GM23338 (cell line): ENCODE measurements around the gene RAMACL.

Experiments used
- CREB1 ChIP-seq: fragments of 250-450 bp; sonication (Bioruptor Pico); IDR thresholded peaks from 2 replicates; pipeline ENCODE4 v1.5.0; 2020; ENCODE audit warnings: low read depth, mild to moderate bottlenecking, moderate library complexity
- EZH2 ChIP-seq: fragments of 200-600 bp; sonication (generic); IDR thresholded peaks from one replicate; pipeline ENCODE4 v1.8.0; 2017; ENCODE audit warnings: antibody characterized with exemption, mild to moderate bottlenecking, low read depth; ENCODE audit not compliant: unreplicated experiment
- EZH2phosphoT487 ChIP-seq: fragments of 200-600 bp; sonication (generic); IDR thresholded peaks from one replicate; pipeline ENCODE4 v1.8.1; 2018; ENCODE audit warnings: antibody characterized with exemption; ENCODE audit not compliant: unreplicated experiment
- JUNB ChIP-seq: IDR thresholded peaks from one replicate; pipeline ENCODE4 v1.6.1; 2016; ENCODE audit warnings: antibody characterized with exemption; ENCODE audit not compliant: unreplicated experiment
- NANOG ChIP-seq: IDR thresholded peaks from 2 replicates; pipeline ENCODE4 v1.6.1; 2016; ENCODE audit warnings: antibody characterized with exemption, borderline replicate concordance
- POLR2AphosphoS5 ChIP-seq: IDR thresholded peaks from 2 replicates; pipeline ENCODE4 v1.6.1; 2016; ENCODE audit warnings: antibody characterized with exemption, low read depth
- STAT1 ChIP-seq: IDR thresholded peaks from one replicate; pipeline ENCODE4 v1.6.1; 2016; ENCODE audit warnings: antibody characterized with exemption; ENCODE audit not compliant: unreplicated experiment
- TF ChIP-seq, protein P1 (sequence below), 2 experiments: fragments of 200-600 bp in 1 of 2; sonication (generic) in 1 of 2; conservative IDR thresholded peaks; 2 replicates each; pipeline versions ENCODE4 v1.5.1 to v1.6.1; 2016 to 2017; ENCODE audit warnings: antibody characterized with exemption in 2 of 2, low read depth in 2 of 2, mild to moderate bottlenecking in 2 of 2, moderate library complexity in 1 of 2
- TF ChIP-seq, protein P2 (sequence below): IDR thresholded peaks from one replicate; pipeline ENCODE4 v1.6.1; 2018; ENCODE audit warnings: antibody characterized with exemption; ENCODE audit not compliant: unreplicated experiment
- TF ChIP-seq, protein P3 (sequence below): fragments of 250-450 bp; sonication (Bioruptor Pico); IDR thresholded peaks from 2 replicates; pipeline ENCODE4 v1.5.0; 2020; ENCODE audit warnings: mild to moderate bottlenecking, moderate library complexity
- TF ChIP-seq, protein P4 (sequence below): IDR thresholded peaks from 2 replicates; pipeline ENCODE4 v1.6.1; 2016; ENCODE audit warnings: antibody characterized with exemption

DNA sequence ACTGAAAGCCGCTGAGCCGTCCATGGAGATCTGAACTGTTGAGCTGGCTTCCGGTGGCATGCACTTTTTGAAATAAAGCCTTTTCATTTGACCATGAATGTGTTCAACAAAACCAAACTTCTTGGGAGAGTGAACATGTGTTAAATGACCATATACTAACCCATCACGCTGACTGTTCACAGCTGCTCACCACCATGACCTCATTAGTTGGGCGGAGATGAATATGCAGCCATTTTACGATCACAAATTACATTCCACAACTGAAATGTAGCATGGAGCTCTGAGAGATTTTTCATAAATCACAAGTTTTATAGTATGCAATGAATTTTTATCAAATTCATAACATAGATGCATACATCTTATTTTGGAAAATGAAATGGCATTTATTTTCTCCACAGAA lies 4.2 kb downstream of the RAMACL start:
- TF ChIP-seq, protein P1, sequence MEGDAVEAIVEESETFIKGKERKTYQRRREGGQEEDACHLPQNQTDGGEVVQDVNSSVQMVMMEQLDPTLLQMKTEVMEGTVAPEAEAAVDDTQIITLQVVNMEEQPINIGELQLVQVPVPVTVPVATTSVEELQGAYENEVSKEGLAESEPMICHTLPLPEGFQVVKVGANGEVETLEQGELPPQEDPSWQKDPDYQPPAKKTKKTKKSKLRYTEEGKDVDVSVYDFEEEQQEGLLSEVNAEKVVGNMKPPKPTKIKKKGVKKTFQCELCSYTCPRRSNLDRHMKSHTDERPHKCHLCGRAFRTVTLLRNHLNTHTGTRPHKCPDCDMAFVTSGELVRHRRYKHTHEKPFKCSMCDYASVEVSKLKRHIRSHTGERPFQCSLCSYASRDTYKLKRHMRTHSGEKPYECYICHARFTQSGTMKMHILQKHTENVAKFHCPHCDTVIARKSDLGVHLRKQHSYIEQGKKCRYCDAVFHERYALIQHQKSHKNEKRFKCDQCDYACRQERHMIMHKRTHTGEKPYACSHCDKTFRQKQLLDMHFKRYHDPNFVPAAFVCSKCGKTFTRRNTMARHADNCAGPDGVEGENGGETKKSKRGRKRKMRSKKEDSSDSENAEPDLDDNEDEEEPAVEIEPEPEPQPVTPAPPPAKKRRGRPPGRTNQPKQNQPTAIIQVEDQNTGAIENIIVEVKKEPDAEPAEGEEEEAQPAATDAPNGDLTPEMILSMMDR (conservative IDR thresholded peaks at IDR 0.05; ENCODE audit: low read depth in 2 of 2), result no peak
- TF ChIP-seq EZH2 (no peak), CREB1 (CRISPR knock-in tag) (no peak), NANOG (no peak), POLR2AphosphoS5 (no peak), EZH2phosphoT487 (no peak), JUNB (no peak), STAT1 (no peak)
- TF ChIP-seq, protein P2, sequence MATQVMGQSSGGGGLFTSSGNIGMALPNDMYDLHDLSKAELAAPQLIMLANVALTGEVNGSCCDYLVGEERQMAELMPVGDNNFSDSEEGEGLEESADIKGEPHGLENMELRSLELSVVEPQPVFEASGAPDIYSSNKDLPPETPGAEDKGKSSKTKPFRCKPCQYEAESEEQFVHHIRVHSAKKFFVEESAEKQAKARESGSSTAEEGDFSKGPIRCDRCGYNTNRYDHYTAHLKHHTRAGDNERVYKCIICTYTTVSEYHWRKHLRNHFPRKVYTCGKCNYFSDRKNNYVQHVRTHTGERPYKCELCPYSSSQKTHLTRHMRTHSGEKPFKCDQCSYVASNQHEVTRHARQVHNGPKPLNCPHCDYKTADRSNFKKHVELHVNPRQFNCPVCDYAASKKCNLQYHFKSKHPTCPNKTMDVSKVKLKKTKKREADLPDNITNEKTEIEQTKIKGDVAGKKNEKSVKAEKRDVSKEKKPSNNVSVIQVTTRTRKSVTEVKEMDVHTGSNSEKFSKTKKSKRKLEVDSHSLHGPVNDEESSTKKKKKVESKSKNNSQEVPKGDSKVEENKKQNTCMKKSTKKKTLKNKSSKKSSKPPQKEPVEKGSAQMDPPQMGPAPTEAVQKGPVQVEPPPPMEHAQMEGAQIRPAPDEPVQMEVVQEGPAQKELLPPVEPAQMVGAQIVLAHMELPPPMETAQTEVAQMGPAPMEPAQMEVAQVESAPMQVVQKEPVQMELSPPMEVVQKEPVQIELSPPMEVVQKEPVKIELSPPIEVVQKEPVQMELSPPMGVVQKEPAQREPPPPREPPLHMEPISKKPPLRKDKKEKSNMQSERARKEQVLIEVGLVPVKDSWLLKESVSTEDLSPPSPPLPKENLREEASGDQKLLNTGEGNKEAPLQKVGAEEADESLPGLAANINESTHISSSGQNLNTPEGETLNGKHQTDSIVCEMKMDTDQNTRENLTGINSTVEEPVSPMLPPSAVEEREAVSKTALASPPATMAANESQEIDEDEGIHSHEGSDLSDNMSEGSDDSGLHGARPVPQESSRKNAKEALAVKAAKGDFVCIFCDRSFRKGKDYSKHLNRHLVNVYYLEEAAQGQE, result no peak
- TF ChIP-seq, protein P3, sequence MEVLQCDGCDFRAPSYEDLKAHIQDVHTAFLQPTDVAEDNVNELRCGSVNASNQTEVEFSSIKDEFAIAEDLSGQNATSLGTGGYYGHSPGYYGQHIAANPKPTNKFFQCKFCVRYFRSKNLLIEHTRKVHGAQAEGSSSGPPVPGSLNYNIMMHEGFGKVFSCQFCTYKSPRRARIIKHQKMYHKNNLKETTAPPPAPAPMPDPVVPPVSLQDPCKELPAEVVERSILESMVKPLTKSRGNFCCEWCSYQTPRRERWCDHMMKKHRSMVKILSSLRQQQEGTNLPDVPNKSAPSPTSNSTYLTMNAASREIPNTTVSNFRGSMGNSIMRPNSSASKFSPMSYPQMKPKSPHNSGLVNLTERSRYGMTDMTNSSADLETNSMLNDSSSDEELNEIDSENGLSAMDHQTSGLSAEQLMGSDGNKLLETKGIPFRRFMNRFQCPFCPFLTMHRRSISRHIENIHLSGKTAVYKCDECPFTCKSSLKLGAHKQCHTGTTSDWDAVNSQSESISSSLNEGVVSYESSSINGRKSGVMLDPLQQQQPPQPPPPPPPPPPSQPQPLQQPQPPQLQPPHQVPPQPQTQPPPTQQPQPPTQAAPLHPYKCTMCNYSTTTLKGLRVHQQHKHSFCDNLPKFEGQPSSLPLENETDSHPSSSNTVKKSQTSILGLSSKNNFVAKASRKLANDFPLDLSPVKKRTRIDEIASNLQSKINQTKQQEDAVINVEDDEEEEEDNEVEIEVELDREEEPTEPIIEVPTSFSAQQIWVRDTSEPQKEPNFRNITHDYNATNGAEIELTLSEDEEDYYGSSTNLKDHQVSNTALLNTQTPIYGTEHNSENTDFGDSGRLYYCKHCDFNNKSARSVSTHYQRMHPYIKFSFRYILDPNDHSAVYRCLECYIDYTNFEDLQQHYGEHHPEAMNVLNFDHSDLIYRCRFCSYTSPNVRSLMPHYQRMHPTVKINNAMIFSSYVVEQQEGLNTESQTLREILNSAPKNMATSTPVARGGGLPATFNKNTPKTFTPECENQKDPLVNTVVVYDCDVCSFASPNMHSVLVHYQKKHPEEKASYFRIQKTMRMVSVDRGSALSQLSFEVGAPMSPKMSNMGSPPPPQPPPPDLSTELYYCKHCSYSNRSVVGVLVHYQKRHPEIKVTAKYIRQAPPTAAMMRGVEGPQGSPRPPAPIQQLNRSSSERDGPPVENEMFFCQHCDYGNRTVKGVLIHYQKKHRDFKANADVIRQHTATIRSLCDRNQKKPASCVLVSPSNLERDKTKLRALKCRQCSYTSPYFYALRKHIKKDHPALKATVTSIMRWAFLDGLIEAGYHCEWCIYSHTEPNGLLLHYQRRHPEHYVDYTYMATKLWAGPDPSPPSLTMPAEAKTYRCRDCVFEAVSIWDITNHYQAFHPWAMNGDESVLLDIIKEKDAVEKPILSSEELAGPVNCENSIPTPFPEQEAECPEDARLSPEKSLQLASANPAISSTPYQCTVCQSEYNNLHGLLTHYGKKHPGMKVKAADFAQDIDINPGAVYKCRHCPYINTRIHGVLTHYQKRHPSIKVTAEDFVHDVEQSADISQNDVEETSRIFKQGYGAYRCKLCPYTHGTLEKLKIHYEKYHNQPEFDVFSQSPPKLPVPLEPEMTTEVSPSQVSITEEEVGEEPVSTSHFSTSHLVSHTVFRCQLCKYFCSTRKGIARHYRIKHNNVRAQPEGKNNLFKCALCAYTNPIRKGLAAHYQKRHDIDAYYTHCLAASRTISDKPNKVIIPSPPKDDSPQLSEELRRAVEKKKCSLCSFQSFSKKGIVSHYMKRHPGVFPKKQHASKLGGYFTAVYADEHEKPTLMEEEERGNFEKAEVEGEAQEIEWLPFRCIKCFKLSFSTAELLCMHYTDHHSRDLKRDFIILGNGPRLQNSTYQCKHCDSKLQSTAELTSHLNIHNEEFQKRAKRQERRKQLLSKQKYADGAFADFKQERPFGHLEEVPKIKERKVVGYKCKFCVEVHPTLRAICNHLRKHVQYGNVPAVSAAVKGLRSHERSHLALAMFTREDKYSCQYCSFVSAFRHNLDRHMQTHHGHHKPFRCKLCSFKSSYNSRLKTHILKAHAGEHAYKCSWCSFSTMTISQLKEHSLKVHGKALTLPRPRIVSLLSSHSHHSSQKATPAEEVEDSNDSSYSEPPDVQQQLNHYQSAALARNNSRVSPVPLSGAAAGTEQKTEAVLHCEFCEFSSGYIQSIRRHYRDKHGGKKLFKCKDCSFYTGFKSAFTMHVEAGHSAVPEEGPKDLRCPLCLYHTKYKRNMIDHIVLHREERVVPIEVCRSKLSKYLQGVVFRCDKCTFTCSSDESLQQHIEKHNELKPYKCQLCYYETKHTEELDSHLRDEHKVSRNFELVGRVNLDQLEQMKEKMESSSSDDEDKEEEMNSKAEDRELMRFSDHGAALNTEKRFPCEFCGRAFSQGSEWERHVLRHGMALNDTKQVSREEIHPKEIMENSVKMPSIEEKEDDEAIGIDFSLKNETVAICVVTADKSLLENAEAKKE (CRISPR knock-in tag), result no peak
- TF ChIP-seq, protein P4, sequence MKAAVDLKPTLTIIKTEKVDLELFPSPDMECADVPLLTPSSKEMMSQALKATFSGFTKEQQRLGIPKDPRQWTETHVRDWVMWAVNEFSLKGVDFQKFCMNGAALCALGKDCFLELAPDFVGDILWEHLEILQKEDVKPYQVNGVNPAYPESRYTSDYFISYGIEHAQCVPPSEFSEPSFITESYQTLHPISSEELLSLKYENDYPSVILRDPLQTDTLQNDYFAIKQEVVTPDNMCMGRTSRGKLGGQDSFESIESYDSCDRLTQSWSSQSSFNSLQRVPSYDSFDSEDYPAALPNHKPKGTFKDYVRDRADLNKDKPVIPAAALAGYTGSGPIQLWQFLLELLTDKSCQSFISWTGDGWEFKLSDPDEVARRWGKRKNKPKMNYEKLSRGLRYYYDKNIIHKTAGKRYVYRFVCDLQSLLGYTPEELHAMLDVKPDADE, result no peak
